ENCODE measurements around the gene HHIP.
A peak's percentile ranks its signal among the peaks of the same experiment; 100 is the strongest.

Gene HHIP

GRCh38 chr4:144645631-144646522 lies at the start of gene HHIP:
TSS of gene HHIP (plus strand) at chr4:144646156. CDS start at chr4:144646676, 520 bp downstream.
- DNase-seq: peak; percentile 6 to 62

GRCh38 chr4:144597171-144597570 lies 48.8 kb upstream of the HHIP start:
- no peak for DNase-seq

- no peak for DNase-seq
These were observed 46.3 kb upstream of the HHIP start for GRCh38 chr4:144599621-144600020.

GRCh38 chr4:144611850-144612249 lies 34.1 kb upstream of the HHIP start:
- peak in 1 of 2 experiments; percentile 33 for DNase-seq

- no peak for DNase-seq
These were observed 30.9 kb upstream of the HHIP start for GRCh38 chr4:144614850-144615585.

GRCh38 chr4:144621681-144622080 lies 24.3 kb upstream of the HHIP start:
- no peak for DNase-seq

- DNase-seq: no peak
These were observed 18.3 kb upstream of the HHIP start for GRCh38 chr4:144627663-144628076.

- no peak for DNase-seq
These were observed 12.7 kb upstream of the HHIP start for GRCh38 chr4:144633215-144633614.

- DNase-seq: no peak
These were observed 10.8 kb upstream of the HHIP start for GRCh38 chr4:144634978-144635747.

GRCh38 chr4:144644368-144645101 lies 1.4 kb upstream of the HHIP start:
- no peak for DNase-seq

- DNase-seq: peak in 1 of 2 experiments; percentile 64
These were observed 790 bp upstream of the HHIP start for GRCh38 chr4:144645102-144645630.

- DNase-seq: peak in 1 of 2 experiments; percentile 38
These were observed 653 bp downstream of the HHIP start for GRCh38 chr4:144646523-144647094.

GRCh38 chr4:144647095-144647561 lies 1.2 kb downstream of the HHIP start:
- no peak for DNase-seq

GRCh38 chr4:144647590-144647989 lies 1.6 kb downstream of the HHIP start:
- DNase-seq: no peak

- no peak for DNase-seq
These were observed 2.1 kb downstream of the HHIP start for GRCh38 chr4:144648042-144648441.

GRCh38 chr4:144649646-144650045 lies 3.7 kb downstream of the HHIP start:
- DNase-seq: peak in 1 of 2 experiments; percentile 21

- DNase-seq: no peak
These were observed 4.5 kb downstream of the HHIP start for GRCh38 chr4:144650311-144651005.

GRCh38 chr4:144653781-144654545 lies 8.0 kb downstream of the HHIP start:
- no peak for DNase-seq

GRCh38 chr4:144655491-144655890 lies 9.5 kb downstream of the HHIP start:
- DNase-seq: no peak

GRCh38 chr4:144656850-144657249 lies 10.9 kb downstream of the HHIP start:
- no peak for DNase-seq

Data from NCI-H526 (cell line).